HFFc6 (cell line): ENCODE data around the gene MAP3K10. TPM values are rescaled to one million over a fixed set of nuclear protein-coding genes. Genes with fewer than 3 reads are reported as not detected.

Experiments used
- DNase-seq: peaks from one replicate; pipeline ENCODE4 v3.0.0-alpha.2; 2018
- H3K27ac Mint-ChIP-seq: 2 replicates; pipeline ENCODE4 v1.8.0; 2020; ENCODE audit warnings: mild to moderate bottlenecking, mixed read lengths
- H3K27me3 Mint-ChIP-seq: 2 replicates; pipeline ENCODE4 v1.8.0; 2021; ENCODE audit warnings: mild to moderate bottlenecking, moderate library complexity, mixed read lengths; ENCODE audit not compliant: insufficient read depth
- H3K36me3 Mint-ChIP-seq: 2 replicates; pipeline ENCODE4 v1.8.0; 2021; ENCODE audit warnings: low read depth, mixed read lengths
- H3K4me1 Mint-ChIP-seq: 2 replicates; pipeline ENCODE4 v1.8.0; 2020; ENCODE audit warnings: low read depth, mixed read lengths
- H3K4me3 Mint-ChIP-seq: 2 replicates; pipeline ENCODE4 v1.8.0; 2020; ENCODE audit warnings: mild to moderate bottlenecking, moderate library complexity, mixed read lengths
- H3K9me3 Mint-ChIP-seq: 2 replicates; pipeline ENCODE4 v1.8.0; 2020; ENCODE audit warnings: mild to moderate bottlenecking, mixed read lengths
- CTCF ChIP-seq: fragments of 200-600 bp; sonication (generic); IDR thresholded peaks from 2 replicates; pipeline ENCODE4 v1.5.0; 2021; ENCODE audit warnings: antibody characterized with exemption, mild to moderate bottlenecking
- total RNA-seq, 6 experiments: library from RNA; stranded (reverse); fragmentation: NEBNext Ultra II Directional; extraction: Animal tissue kit (Norgen Biotek cat#: 25700); gene quantifications; 2 replicates in 1 of 6; 3 replicates in 5 of 6; pipeline ENCODE4 v1.2.3, GENCODE V29; 2021

The MAP3K10 gene
- total RNA-seq, 6 experiments from 2014 or later, result 10.7 to 14.9 (median 11.3) TPM

DNA sequence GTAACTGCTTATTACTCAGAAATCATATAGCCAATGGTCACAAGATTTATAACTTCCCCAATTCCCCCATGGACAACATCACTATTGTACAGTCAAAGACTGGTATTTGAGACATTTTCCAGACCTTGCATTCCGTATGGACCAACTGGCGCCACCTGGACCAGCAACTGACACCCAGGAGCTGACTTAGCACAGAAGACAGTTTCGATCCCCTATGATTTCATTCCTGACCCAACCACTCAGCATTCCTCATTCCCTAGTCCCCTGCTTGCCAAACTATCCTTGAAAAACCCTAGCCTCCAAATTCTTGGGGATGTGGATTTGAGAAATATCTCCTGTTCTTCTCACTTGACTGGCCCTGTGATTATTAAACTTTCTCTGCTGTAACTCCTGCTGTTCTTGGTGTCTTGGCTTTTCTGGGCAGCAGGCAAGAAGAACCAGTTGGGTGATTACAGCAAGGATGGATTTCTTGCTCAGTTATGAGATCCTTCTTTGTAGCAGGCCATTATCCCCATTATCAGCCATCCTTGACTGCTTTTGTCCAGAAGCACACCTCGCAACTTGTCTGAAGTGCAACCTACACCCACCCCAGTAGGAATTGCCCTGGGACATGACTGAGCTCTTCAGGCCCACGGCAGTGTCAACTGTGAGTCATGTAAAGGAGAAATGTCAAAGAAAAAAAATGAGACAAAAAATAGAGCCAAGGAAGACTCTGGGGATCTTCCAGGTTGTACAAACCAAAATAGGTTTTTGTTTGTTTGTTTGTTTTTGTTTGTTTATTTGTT, 13.7 kb upstream of the MAP3K10 start:
- peaks cover 4% of the 10 kb centered on the region for H3K36me3 Mint-ChIP-seq
- H3K4me3 Mint-ChIP-seq, result no peak overlapping the region

GRCh38 chr19:40178756-40179155, 12.5 kb upstream of the MAP3K10 start:
- Mint-ChIP-seq H3K9me3 (peaks cover 9% of the 10 kb centered on the region), H3K27ac (no peak overlapping the region), H3K4me3 (no peak overlapping the region), H3K36me3 (peaks cover 4% of the 10 kb centered on the region), H3K27me3 (peaks cover 8% of the 10 kb centered on the region), H3K4me1 (peaks cover 15% of the 10 kb centered on the region)
- no peak for DNase-seq
- TF ChIP-seq CTCF, result no peak

More for the DNA sequence above, 13.7 kb upstream of the MAP3K10 start:
- TF ChIP-seq CTCF, result no peak
- peaks cover 15% of the 10 kb centered on the region for H3K4me1 Mint-ChIP-seq
- no peak for DNase-seq
- peaks cover 8% of the 10 kb centered on the region for H3K27me3 Mint-ChIP-seq
- peak overlapping the region; percentile 22; the same call in 1 of the 2 replicates for H3K27ac Mint-ChIP-seq
- H3K9me3 Mint-ChIP-seq, result peaks cover 9% of the 10 kb centered on the region

DNA sequence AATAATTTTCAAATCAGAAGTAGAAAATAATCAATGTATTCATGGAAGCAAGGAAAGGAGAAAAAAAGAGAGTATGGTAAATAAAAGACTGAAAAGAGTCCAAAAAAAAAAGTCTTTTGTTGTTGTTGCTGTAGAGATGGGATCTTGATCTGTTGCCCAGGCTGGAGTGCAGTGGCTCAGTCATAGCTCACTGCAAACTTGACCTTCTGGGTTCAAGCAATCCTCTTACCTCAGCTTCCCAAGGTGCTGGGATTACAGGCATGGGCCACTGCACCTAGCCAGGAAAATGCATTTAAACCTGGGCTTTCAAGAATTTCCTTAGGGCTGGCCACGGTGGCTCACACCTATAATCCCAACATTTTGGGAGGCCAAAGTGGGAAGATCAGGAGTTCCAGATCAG, 7.0 kb upstream of the MAP3K10 start:
- Mint-ChIP-seq H3K4me1 (peaks cover 6% of the 10 kb centered on the region; the same call in 1 of the 2 replicates), H3K27ac (no peak overlapping the region), H3K36me3 (no peaks in the 10 kb centered on the region), H3K9me3 (no peaks in the 10 kb centered on the region), H3K4me3 (no peak overlapping the region), H3K27me3 (peaks cover 6% of the 10 kb centered on the region)
- TF ChIP-seq CTCF, result no peak
- DNase-seq, result no peak

DNA sequence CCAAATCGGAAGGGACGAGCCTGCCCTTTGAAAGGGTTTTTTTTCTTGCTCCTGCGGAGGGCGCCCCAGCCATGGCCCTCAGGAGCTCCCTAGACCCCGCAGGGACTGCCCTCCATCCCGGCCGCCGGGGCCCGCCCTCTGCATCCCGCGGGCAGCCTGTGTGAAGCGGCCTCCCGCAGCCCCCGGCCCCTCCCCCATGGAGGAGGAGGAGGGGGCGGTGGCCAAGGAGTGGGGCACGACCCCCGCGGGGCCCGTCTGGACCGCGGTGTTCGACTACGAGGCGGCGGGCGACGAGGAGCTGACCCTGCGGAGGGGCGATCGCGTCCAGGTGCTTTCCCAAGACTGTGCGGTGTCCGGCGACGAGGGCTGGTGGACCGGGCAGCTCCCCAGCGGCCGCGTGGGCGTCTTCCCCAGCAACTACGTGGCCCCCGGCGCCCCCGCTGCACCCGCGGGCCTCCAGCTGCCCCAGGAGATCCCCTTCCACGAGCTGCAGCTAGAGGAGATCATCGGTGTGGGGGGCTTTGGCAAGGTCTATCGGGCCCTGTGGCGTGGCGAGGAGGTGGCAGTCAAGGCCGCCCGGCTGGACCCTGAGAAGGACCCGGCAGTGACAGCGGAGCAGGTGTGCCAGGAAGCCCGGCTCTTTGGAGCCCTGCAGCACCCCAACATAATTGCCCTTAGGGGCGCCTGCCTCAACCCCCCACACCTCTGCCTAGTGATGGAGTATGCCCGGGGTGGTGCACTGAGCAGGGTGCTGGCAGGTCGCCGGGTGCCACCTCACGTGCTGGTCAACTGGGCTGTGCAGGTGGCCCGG, 815 bp downstream of the MAP3K10 start:
- TF ChIP-seq CTCF, result peak; percentile 34; the same call in 1 of the 2 replicates

GRCh38 chr19:40192758-40193586, 1.7 kb downstream of the MAP3K10 start:
- Mint-ChIP-seq H3K4me3 (peak overlapping the region; percentile 3), H3K36me3 (peaks cover 5% of the 10 kb centered on the region; the same call in 1 of the 2 replicates), H3K27ac (peak overlapping the region; percentile 63), H3K27me3 (no peaks in the 10 kb centered on the region; the same call in 1 of the 2 replicates), H3K4me1 (peaks cover 41% of the 10 kb centered on the region), H3K9me3 (no peaks in the 10 kb centered on the region)
- no peak for DNase-seq
- no peak for TF ChIP-seq CTCF

More for the DNA sequence above, 815 bp downstream of the MAP3K10 start:
- H3K4me1 Mint-ChIP-seq, result peaks cover 41% of the 10 kb centered on the region
- peak overlapping the region; percentile 3 for H3K4me3 Mint-ChIP-seq
- no peaks in the 10 kb centered on the region for H3K9me3 Mint-ChIP-seq
- H3K36me3 Mint-ChIP-seq, result peaks cover 5% of the 10 kb centered on the region; the same call in 1 of the 2 replicates
- H3K27ac Mint-ChIP-seq, result no peak overlapping the region
- no peaks in the 10 kb centered on the region; the same call in 1 of the 2 replicates for H3K27me3 Mint-ChIP-seq
- DNase-seq, result no peak
